GM18517 (cell line): Measurements from ENCODE around the gene PLCL2.

Experiments used
- ATAC-seq: cut with Tn5 transposase; IDR thresholded peaks from one replicate; pipeline ENCODE4 v1.9.1; 2021; ENCODE audit warnings: mild to moderate bottlenecking, moderate library complexity; ENCODE audit not compliant: unreplicated experiment

The PLCL2 gene

GRCh38 chr3:16884748-16885592, at the start of gene PLCL2:
Gene PLCL2, plus strand, starts transcription at chr3:16884955. Its CDS starts 85 bp downstream, at chr3:16885040.
- peak; percentile 20 for ATAC-seq

GRCh38 chr3:16836505-16837237, 48.1 kb upstream of the PLCL2 start:
- ATAC-seq = no peak

GRCh38 chr3:16837602-16838001, 47.2 kb upstream of the PLCL2 start:
- ATAC-seq = no peak

- no peak for ATAC-seq
Measured at GRCh38 chr3:16838561-16838960, 46.2 kb upstream of the PLCL2 start.

- no peak for ATAC-seq
Measured at GRCh38 chr3:16839271-16840100, 45.3 kb upstream of the PLCL2 start.

GRCh38 chr3:16840101-16840424, 44.7 kb upstream of the PLCL2 start:
- no peak for ATAC-seq

- ATAC-seq = no peak
Measured at GRCh38 chr3:16841041-16841753, 43.6 kb upstream of the PLCL2 start.

- peak; percentile 73 for ATAC-seq
Measured at GRCh38 chr3:16841904-16842271, 42.9 kb upstream of the PLCL2 start.

GRCh38 chr3:16842272-16843270, 42.2 kb upstream of the PLCL2 start:
- ATAC-seq = peak; percentile 79

GRCh38 chr3:16844222-16844621, 40.5 kb upstream of the PLCL2 start:
- no peak for ATAC-seq

GRCh38 chr3:16844791-16845190, 40.0 kb upstream of the PLCL2 start:
- no peak for ATAC-seq

- ATAC-seq = no peak
Measured at GRCh38 chr3:16846373-16847080, 38.2 kb upstream of the PLCL2 start.

GRCh38 chr3:16848007-16848406, 36.7 kb upstream of the PLCL2 start:
- no peak for ATAC-seq

- no peak for ATAC-seq
Measured at GRCh38 chr3:16849229-16849628, 35.5 kb upstream of the PLCL2 start.

GRCh38 chr3:16849795-16850194, 35.0 kb upstream of the PLCL2 start:
- ATAC-seq = no peak

GRCh38 chr3:16855497-16855896, 29.3 kb upstream of the PLCL2 start:
- ATAC-seq = no peak

- ATAC-seq = no peak
Measured at GRCh38 chr3:16860234-16860633, 24.5 kb upstream of the PLCL2 start.

- no peak for ATAC-seq
Measured at GRCh38 chr3:16861432-16861831, 23.3 kb upstream of the PLCL2 start.
